Activated gamma-delta T cell treated with anti-CD3 and anti-CD28 coated beads, Interleukin-2, amount 50 U/mL, for 16 hours (primary cell): ENCODE measurements around the gene FAM169A.
"Not testable (repeated sequence)": the region's sequence is repeated elsewhere in the genome, so short reads cannot be mapped to it uniquely, and the experiment has no call there.

Experiments
- DNase-seq: peaks from one replicate; pipeline ENCODE4 v3.0.0-alpha.2; 2020; ENCODE audit warnings: low read depth

The FAM169A gene

DNA sequence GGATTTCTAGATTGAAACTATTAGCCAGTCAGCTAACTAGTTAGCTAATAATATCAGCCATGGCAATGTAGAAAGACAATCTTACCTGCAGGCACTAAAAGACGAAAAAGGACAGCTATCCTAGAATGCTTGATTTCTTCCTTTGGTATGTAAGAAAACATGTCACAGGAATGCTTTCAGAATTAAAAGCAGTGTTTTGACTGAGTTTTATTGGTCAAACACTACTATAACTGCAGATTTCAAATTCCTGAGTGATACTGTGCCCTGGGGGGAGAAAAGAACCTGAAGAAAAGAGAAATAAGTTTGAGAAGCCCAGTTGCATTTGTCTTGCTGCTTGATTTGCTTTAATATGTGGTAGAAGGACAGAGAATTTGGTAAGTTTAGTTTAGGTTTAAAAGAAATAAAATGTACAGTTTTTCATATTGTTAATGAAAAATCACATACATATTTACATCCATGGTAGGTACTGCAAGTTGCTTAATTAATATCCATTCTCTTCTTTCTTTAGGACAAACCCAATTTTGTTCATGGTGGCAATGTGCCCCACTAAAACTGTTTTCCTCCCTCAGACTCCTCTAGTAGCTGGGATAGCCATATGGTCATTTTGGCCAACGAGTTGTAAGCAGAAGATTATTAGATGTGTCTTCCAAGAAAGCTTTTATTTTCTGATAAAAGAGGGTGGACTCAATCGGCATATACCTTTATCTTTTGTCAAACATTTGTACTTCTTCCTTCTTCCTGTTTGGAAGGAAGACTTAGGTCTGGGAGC is 4.3 kb upstream of the FAM169A start:
- DNase-seq = no peak

DNA sequence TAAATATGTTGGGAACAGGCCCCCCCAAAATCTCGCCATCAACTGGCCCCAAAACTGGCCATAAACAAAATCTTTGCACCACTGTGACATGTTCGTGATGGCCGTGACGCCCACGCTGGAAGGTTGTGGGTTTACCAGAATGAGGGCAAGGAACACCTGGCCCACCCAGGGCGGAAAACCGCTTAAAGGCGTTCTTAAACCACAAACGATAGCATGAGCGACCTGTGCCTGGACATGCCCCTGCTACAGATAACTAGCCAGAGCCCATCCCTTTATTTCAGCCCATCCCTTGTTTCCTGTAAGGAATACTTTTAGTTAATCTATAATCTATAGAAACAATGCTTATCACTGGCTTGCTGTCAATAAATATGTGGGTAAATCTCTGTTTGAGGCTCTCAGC is 3.2 kb upstream of the FAM169A start:
- not testable (repeated sequence) for DNase-seq

DNA sequence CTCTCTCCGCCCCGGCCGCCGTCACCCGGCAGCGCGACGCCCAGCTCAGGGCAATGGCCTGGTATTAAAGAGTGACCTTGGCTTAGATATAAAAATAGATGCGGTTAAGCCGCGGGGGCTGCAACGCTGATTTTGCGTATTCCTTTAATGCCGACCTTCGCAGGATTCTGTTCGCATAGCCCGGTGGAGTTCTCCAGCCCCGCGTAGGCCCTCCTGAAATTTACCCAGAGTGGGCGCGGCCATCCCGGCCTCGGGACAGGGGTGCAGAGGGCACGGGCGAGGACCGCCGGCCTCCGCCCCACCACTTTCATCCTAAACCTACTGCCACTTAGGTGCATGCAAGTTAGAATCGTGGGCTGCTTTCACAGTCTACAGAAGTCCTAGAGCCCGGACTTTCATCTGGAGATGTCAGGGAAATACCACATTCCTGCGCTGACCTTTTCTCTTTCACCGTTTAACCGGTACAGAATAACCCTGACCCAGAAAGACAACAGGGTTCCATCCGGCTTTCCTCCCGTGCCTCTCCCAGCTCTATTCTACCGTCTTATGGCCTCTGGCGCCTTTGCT is 492 bp upstream of the FAM169A start:
- DNase-seq = no peak

DNA sequence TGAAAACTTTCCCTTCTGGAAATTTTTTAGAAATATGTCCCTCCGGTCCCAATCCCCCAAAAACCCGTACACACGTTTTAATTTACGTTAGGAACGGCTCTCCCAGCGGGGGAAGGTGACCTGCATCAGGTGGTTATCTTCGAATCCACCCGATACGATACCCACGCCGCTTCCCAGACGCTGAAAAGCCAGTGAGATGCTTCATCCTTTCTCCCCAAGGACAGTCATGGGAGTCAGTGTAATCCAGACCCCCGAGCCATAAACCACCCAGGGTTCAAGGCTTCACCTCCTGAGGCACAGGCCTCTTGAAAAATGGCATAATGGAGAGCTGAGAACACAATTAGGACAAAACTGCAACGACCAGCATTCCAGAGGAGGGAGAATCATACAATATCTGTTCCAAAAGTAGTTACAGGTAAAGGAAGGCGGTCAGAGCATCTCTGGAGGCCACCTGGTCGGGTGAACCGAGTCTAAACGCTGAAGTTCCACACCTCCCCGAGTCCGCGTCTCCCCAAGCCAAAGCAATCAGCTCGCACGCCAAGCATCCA is 857 bp downstream of the FAM169A start:
- DNase-seq = no peak

DNA sequence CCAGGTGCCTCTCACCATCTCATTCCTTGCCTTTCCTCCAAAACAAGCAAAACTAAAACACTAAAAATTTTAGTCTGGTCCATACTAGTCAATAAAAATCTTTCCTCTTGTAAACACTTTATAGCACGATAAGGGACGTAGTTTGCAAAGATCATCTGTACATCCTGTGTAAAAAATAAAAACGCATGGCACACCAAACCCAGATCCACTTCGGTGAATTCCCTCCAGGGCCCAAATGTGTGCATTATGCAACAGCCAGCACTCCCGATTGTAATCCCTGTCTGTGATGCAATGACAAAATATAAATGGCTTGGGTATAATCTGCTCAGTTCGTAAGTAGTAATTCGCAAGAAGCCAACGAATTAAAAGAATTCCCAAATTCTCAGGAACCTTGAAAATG is 1.4 kb downstream of the FAM169A start:
- DNase-seq = no peak

DNA sequence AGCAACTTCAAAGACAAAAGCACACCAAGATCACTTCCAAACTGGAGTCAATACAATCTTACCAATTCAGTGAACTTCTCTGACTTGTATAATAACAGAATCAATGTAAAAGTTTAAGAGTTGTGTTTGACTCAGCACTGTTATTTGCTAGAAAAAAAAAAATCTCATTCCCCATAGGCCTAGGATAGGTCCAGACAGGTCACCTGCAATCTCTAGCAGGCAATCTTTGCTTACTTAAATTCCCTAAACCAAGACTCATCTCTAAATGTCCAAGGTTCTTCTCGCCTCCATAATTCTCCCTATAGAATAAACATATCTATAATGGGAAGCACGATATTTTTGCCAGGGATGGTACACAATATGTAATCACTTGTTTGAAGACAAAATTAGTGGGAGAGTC is 2.5 kb downstream of the FAM169A start:
- no peak for DNase-seq

DNA sequence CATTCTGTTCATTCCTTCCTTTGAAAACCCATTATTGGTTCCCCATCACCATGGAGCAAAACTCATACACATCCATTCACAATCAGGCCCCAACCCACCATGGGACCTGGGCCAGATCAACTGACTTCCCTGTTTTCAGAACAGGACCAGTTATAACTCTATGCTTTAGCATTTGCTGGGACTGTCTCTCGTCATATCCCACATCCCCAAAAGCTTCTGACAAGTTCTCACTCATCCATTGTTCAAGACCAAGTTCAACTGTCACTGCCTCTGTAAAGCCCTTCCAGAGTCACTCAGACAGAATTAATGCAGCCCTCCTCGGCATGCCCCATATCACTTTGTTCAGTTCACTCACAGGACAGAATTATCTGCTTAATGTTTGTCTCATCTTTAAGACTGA is 4.0 kb downstream of the FAM169A start:
- no peak for DNase-seq

DNA sequence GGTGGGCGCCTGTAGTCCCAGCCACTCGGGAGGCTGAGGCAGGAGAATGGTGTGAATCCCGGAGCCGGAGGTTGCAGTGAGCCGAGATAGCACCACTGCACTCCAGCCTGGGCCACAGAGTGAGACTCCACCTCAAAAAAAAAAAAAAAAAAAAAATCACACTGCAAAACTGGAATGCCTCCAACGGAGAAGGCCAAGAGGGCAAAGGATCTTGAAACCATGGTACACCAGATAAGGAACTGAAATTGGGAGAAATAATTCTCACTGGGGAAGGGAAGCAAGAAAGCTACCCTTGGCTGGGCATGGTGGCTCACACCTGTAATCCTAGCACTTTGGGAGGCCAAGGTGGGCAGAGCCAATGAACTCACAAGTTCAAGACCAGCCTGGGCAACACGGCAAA is 9.2 kb downstream of the FAM169A start:
- not testable (repeated sequence) for DNase-seq

DNA sequence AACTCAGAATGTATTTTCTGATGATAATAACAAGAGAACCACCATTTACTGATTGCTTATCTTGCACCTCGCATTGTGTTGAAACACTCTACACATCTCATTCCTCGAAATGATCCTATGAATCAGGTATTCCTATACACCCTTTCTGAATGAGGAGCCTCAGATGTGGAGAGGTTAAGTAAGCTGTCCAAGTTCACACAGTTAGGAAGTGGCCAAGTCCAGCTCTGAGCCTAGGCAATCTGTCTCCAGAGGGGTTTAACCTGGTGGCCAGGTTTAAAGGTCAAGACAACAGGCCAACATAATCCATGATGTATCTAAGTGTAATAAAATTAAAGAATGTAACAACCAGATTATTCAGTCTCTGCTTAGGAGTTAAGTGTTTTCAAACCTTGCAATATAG is 12.9 kb downstream of the FAM169A start:
- DNase-seq = no peak

DNA sequence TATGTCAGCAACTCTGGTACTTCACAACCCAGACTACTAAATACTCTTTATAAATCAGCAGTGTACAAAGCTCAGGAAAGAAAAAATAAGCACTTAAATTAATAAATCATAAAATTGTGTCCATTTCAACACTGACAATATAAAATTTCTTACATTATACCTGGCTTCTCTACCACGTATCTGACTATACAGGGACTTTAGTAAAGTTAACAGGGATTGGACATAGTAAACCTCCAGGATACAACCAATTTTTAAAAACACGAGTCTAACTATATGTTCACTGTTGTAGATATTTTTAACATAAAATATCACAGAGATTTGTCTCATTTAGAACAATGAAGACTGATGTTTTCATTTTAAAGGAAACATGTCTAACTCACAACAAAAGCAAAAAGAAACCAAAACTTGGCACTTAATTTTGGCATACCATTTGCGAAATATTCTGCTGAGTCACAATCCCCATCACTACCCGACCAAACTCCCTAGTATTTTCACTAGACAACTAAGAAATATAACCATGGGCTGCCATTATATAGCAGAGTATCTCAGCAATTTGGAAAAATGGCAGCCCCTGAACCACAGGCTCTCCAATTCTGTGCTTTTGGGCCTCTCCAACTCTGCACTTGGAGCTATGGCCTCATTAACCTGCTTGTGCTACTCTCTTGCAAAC is 14.4 kb downstream of the FAM169A start:
- DNase-seq = no peak

DNA sequence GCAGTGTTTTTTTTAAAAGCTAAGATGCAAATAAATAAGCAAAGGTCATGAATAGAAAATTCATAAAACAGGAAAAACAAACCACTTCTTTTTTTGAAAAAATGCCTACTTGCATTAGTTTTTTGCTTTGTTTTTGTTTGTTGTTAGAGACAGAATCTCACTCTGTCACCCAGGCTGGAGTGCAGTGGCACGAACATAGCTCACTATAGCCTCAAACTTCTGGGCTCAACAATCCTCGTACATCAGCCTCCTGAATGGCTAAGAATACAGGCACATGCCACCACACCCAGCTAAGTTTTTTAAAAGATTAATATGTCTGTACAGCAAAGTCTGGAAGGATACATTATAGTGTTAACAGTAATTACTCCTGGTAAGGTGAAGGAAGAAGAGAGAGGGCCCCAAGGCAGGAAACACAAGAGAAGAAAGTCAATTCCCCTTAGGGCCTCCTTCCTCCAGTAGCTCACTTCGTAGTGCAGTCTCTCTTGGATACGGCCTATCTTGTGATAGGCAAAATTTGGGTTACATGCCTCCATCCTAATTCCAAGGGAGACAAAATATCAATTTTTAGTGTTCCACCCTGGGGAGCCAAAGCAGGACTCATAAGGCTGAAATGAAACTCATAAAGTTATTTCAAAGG is 15.3 kb downstream of the FAM169A start:
- no peak for DNase-seq

DNA sequence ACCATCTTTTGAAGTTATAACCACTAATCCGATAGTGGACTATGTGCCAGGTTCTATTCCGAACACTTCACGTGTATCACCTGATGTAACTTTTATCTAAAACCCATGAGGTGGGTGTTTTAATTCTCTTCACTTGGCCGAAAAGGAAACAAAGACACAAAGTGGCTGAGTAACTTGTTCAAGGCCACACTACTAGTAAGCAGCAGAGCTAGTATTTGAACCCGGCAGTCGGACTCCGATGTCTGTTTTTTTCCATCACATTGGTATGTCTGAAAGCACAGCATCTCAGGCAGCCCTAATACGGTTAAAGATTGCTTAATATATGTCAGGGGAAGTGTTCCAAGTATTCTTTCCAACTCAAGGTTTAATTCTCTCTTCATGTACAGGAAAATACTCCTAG is 16.2 kb downstream of the FAM169A start:
- no peak for DNase-seq

DNA sequence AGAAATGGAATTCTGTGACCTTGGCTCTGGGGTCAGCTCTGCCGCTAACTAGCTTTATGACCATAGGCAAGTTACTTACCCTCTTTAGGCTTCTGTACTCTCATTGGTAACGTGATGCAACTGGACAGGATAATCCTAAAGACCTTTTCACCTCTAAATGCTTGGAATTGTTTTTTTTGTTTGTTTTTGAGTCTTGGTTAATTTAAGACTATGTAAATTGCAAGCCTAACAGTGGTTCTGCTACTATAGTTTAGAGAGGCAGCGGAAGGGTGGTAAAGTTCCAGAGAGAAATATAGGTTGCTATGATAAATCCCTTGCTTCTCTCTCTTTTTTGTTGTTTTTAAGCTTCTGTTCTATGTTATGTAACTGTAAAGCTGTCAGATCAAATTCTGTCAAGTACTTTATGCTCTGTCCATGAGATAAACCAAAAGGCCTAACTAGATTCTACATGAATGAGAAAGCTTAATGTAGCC is 17.6 kb downstream of the FAM169A start:
- DNase-seq = no peak

DNA sequence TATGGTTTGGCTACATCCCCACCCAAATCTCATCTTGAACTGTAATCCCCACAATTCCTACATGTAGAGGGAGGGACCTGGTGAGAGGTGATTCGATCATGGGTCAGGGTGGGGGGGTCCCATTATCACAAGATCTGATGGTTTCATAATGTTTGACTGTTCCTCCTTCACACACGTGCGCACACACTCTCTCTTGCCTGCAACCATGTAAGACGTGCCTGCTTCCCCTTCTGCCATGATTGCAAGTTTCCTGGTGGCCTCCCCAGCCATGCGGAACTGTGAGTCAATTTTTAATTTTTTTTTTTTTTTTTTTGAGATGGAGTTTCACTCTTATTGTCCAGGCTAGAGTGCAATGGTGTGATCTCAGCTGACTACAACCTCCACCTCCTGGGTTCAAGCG is 27.0 kb downstream of the FAM169A start:
- DNase-seq = no peak

DNA sequence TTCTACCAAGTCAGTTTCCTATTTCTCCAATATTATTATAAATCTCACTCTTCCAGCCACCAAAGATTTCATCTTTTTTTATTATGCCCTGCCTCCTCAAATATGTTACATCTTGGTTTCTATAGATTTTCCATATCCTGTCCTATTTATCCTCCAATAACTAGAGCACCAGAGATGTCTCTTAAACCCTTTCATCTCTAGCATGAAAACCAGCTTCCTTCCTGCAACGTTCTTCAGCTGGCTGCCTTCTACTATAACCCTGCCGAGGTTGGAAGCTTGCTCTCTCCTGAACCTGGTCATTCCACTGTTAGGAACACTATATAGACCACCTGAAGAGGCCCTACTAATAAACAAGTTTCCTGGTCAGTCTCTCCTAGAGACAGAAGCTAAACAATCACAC is 27.9 kb downstream of the FAM169A start:
- no peak for DNase-seq

DNA sequence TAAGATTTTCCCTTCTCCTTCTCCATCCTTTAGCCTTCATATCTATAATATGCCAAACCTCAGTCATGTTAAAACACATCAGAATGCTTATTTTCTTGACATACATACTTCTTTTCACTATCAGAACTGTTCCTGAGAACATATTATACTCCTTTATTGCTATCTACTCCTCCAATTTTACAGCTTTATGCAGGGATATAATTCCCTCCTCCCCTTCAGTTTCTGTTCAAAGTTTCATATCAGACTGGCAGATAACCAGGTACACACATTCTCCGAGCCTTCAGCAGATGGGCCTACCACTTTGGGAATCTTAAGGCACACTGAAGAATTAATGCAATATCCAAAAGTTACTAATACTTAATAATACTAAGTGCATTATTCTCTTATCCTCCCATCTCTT is 29.1 kb downstream of the FAM169A start:
- no peak for DNase-seq

DNA sequence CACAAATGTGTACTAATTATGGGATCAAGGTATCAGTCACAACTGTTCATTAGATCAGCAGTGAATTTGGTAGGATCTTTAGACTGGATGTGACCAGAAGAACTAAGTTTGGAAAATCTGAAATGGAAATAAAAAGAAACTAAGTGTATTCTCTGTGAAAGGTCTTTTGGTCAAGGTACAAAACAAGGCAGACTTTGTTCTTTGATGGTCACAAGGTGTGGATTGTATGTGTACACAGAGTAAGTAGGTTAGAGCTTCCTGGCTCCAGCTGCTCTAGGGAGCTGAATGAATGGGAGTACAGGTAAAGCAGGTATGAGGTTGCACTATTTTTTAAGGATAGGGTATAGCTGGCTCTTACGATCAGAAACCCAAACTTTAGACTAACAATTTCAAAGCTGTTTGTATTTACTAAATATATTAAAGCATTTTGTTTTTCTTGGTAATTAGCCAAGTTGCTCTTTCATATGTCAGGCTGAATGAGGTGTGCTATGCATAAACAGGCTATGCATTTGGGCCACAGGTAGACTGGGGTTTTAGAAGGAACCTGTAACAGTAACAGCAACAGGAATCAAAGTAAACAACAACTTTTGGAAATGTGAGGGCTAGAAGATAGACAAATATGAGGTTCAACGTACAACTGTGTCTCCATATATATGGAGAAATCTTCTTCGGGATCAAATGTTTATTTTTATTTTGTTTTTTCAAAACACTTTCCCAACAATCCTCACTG is 32.5 kb downstream of the FAM169A start:
- DNase-seq = no peak

DNA sequence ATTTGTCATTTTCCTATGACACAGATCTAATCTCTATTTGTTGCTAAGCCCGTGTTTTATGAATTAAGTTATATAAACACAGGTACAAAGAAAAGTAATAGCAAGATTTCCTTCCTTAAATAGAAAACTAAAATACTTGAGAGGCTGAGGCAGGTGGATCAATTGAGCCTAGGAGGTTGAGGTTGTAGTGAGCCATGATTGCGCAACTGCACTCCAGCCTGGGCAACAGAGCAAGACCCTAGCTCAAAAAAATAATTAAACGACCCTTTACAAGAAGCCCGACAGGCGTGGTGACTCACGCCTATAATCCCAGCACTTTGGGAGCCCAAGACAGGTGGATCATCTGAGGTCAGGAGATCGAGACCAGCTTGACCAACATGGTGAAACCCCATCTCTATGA is 36.8 kb downstream of the FAM169A start:
- DNase-seq = no peak

DNA sequence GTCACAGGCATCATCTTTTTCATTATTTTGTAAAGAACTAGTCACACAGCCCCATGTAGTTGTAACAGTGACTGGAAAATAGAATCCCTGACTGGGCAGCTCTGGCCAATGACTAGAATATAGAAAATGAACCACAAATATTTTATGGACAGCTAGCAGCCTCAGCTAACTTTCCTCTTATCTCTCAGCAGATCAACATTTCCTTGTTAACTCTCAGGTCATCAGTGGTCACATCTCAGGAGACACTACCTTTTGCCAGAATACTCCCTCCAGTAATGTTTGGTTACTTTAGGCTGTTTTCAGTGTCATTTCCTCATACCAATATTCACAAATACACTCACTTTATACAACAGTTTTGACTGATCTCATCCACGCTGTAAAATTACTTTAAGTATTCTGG is 43.9 kb downstream of the FAM169A start:
- DNase-seq = no peak

DNA sequence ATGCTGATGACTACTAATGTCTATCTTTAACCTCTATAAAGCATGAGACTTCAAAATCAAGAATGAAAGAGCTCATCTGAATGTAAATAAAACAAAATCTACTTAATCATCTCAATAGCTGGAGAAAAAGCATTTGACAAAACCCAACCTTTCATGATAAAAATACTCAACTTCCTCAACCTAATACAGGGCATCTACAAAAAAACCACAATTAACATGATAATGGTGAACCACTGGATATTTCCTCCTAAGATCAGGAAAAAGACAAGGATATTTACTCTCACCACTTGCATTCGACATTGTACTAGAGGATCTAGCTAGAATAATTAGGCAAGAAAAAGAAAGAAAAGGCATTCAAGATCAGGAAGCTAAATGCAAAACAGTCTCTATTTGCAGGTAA is 49.3 kb downstream of the FAM169A start:
- no peak for DNase-seq

DNA sequence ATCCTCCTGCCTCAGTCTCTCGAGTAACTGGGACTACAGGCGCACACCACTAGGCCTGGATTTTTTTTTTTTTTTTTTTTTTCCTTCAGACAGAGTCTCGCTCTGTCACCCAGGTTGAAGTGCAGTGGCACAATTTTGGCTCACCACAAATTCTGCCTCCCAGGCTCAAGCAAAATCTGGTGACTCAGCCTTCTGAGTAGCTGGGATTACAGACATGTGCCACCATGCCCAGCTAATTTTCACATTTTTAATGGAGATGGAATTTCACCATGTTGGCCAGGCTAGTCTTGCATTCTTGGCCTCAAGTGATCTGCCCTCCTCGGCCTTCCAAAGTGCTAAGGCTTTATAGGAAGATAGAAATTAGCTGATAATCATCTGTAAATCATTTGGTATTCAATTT is 55.3 kb downstream of the FAM169A start:
- DNase-seq = no peak

DNA sequence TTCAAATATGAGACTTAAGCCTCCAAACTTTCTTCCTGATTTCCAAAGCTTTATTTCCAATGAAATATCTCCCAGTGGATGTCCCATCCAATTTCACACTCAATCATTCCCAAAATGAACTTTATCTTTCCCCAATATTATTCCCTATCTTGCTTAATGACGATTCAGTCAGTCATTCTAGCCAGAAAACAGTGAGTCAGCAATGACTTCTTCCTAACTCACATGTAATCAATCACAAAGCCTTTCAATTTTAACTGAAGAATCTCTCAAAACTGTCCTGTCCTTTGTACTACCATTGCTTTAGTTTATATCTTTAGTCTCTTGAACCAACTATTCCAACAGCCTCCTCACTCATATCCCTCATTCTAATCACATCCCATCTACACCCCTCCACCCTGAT is 64.2 kb downstream of the FAM169A start:
- no peak for DNase-seq
